Suprapubic skin (tissue), 3 donors: ENCODE measurements around the gene WDPCP.

ENCODE experiments used
- POLR2A ChIP-seq, 2 donors: fragments of 450-650 bp; IDR thresholded peaks; one replicate each; pipeline ENCODE4 v1.6.1; 2017; ENCODE audit warnings: antibody characterized with exemption in 2 of 2, mild to moderate bottlenecking in 2 of 2, moderate library complexity in 2 of 2
- TF ChIP-seq, protein P1 (sequence below), 2 donors: fragments of 200-600 bp in 1 of 2; fragments of 450-650 bp in 1 of 2; sonication (generic) in 1 of 2; IDR thresholded peaks; one replicate each; pipeline ENCODE4 v1.5.1; 2016 to 2019; ENCODE audit warnings: antibody characterized with exemption in 2 of 2, mild to moderate bottlenecking in 1 of 2, moderate library complexity in 1 of 2

- TF ChIP-seq, protein P1, sequence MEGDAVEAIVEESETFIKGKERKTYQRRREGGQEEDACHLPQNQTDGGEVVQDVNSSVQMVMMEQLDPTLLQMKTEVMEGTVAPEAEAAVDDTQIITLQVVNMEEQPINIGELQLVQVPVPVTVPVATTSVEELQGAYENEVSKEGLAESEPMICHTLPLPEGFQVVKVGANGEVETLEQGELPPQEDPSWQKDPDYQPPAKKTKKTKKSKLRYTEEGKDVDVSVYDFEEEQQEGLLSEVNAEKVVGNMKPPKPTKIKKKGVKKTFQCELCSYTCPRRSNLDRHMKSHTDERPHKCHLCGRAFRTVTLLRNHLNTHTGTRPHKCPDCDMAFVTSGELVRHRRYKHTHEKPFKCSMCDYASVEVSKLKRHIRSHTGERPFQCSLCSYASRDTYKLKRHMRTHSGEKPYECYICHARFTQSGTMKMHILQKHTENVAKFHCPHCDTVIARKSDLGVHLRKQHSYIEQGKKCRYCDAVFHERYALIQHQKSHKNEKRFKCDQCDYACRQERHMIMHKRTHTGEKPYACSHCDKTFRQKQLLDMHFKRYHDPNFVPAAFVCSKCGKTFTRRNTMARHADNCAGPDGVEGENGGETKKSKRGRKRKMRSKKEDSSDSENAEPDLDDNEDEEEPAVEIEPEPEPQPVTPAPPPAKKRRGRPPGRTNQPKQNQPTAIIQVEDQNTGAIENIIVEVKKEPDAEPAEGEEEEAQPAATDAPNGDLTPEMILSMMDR (IDR thresholded peaks at IDR 0.05) = no peak
- TF ChIP-seq POLR2A (IDR thresholded peaks at IDR 0.05) = no peak
These were observed 223.4 kb downstream of the WDPCP start for GRCh38 chr2:63364866-63365265.
